HCT116 (cell line): ENCODE measurements around the gene PDE9A.
"Not testable (repeated sequence)": the region's sequence is repeated elsewhere in the genome, so short reads cannot be mapped to it uniquely, and the experiment has no call there.

Experiments
- FOSL1 ChIP-seq: IDR thresholded peaks from 2 replicates; pipeline ENCODE4 v1.6.1; 2012; ENCODE audit warnings: low read depth
- RAD21 ChIP-seq: IDR thresholded peaks from 2 replicates; pipeline ENCODE4 v1.6.1; 2012; ENCODE audit warnings: low read depth, mild to moderate bottlenecking
- SP1 ChIP-seq: IDR thresholded peaks from 2 replicates; pipeline ENCODE4 v1.6.1; 2012; ENCODE audit warnings: low read depth
- YY1 ChIP-seq: IDR thresholded peaks from 2 replicates; pipeline ENCODE4 v1.6.1; 2011; ENCODE audit warnings: low read length, low read depth, moderate library complexity, mild to moderate bottlenecking; ENCODE audit not compliant: insufficient replicate concordance; ENCODE audit errors: extremely low read depth
- ZNF274 ChIP-seq: fragments of 200-500 bp; sonication (Bioruptor generic); IDR thresholded peaks from 2 replicates; pipeline ENCODE4 v1.6.1; 2014; ENCODE audit warnings: mild to moderate bottlenecking, low read depth, low read length, inconsistent platforms

- not testable (repeated sequence) for TF ChIP-seq YY1, SP1, FOSL1, RAD21, ZNF274
Observed at GRCh38 chr21:42812528-42813241, 159.3 kb downstream of the PDE9A start.
